NCI-H1092 treated with DMSO at 0.1 percent for 48 hours (cell line): ENCODE data around the gene CCDC7.
"Not testable (repeated sequence)": the region's sequence is repeated elsewhere in the genome, so short reads cannot be mapped to it uniquely, and the experiment has no call there.

Experiments
- DNase-seq: peaks from one replicate; lab custom pipeline; 2025; lab: John Stamatoyannopoulos, UW

CCDC7 gene

GRCh38 chr10:32454148-32454547, 8.2 kb downstream of the CCDC7 start:
- no peak for DNase-seq

- no peak for DNase-seq
These were observed 13.2 kb downstream of the CCDC7 start for GRCh38 chr10:32459051-32459698.

GRCh38 chr10:32461203-32461602, 15.3 kb downstream of the CCDC7 start:
- no peak for DNase-seq

GRCh38 chr10:32471232-32471631, 25.3 kb downstream of the CCDC7 start:
- no peak for DNase-seq

GRCh38 chr10:32477499-32477898, 31.6 kb downstream of the CCDC7 start:
- no peak for DNase-seq

- no peak for DNase-seq
These were observed 35.7 kb downstream of the CCDC7 start for GRCh38 chr10:32481606-32482005.

GRCh38 chr10:32483019-32483502, 37.1 kb downstream of the CCDC7 start:
- not testable (repeated sequence) for DNase-seq

GRCh38 chr10:32488038-32488437, 42.1 kb downstream of the CCDC7 start:
- not testable (repeated sequence) for DNase-seq

GRCh38 chr10:32489158-32489557, 43.2 kb downstream of the CCDC7 start:
- no peak for DNase-seq

- no peak for DNase-seq
These were observed 44.0 kb downstream of the CCDC7 start for GRCh38 chr10:32489901-32490300.

GRCh38 chr10:32494562-32494961, 48.6 kb downstream of the CCDC7 start:
- not testable (repeated sequence) for DNase-seq

- not testable (repeated sequence) for DNase-seq
These were observed 54.2 kb downstream of the CCDC7 start for GRCh38 chr10:32500136-32500535.

GRCh38 chr10:32501906-32502305, 56.0 kb downstream of the CCDC7 start:
- DNase-seq: no peak

- not testable (repeated sequence) for DNase-seq
These were observed 60.0 kb downstream of the CCDC7 start for GRCh38 chr10:32505762-32506420.

GRCh38 chr10:32511599-32511998, 65.7 kb downstream of the CCDC7 start:
- no peak for DNase-seq

- DNase-seq: no peak
These were observed 70.9 kb downstream of the CCDC7 start for GRCh38 chr10:32516567-32517495.

- no peak for DNase-seq
These were observed 84.3 kb downstream of the CCDC7 start for GRCh38 chr10:32530231-32530630.

- DNase-seq: no peak
These were observed 92.3 kb downstream of the CCDC7 start for GRCh38 chr10:32538256-32538655.

- DNase-seq: no peak
These were observed 94.9 kb downstream of the CCDC7 start for GRCh38 chr10:32540691-32541470.

- DNase-seq: no peak
These were observed 102.3 kb downstream of the CCDC7 start for GRCh38 chr10:32548208-32548607.

- no peak for DNase-seq
These were observed 110.9 kb downstream of the CCDC7 start for GRCh38 chr10:32556783-32557395.
